Endodermal cell (in vitro differentiated cells): Measurements from ENCODE around the gene KCND3. TPM values are rescaled to one million over a fixed set of nuclear protein-coding genes. Genes with fewer than 3 reads are reported as not detected.

Experiments
- DNase-seq: peaks from one replicate; pipeline ENCODE4 v3.0.0-alpha.2; 2017
- H3K27ac ChIP-seq: 2 replicates; pipeline ENCODE4 v1.5.1; 2013; ENCODE audit warnings: mild to moderate bottlenecking, low read depth, low read length, moderate library complexity
- H3K27me3 ChIP-seq: 2 replicates; pipeline ENCODE4 v1.6.1; 2013; ENCODE audit warnings: mild to moderate bottlenecking, low read length, moderate library complexity; ENCODE audit not compliant: insufficient read depth, control insufficient read depth, poor library complexity, severe bottlenecking
- H3K36me3 ChIP-seq: 2 replicates; pipeline ENCODE4 v1.7.0; 2013; ENCODE audit warnings: mild to moderate bottlenecking, low read length, moderate library complexity; ENCODE audit not compliant: control insufficient read depth, insufficient read depth
- H3K4me1 ChIP-seq: one replicate; pipeline ENCODE4 v1.7.0; 2013; ENCODE audit warnings: low read length; ENCODE audit not compliant: control insufficient read depth, insufficient read depth
- H3K4me3 ChIP-seq: 2 replicates; pipeline ENCODE4 v1.5.1; 2013; ENCODE audit warnings: mild to moderate bottlenecking, low read length, moderate library complexity
- H3K9ac ChIP-seq: 2 replicates; pipeline ENCODE4 v1.6.1; 2013; ENCODE audit warnings: mild to moderate bottlenecking, low read length, moderate library complexity; ENCODE audit not compliant: poor library complexity, severe bottlenecking; ENCODE audit errors: extremely low read depth
- H3K9me3 ChIP-seq: 2 replicates; pipeline ENCODE4 v1.6.1; 2013; ENCODE audit warnings: mild to moderate bottlenecking, low read length, moderate library complexity; ENCODE audit not compliant: control insufficient read depth
- H3K27ac Mint-ChIP-seq: 2 replicates; pipeline ENCODE4 v1.8.0; 2020; ENCODE audit warnings: mixed read lengths
- H3K27me3 Mint-ChIP-seq: 2 replicates; pipeline ENCODE4 v1.8.0; 2021; ENCODE audit warnings: mild to moderate bottlenecking, mixed read lengths; ENCODE audit not compliant: insufficient read depth
- H3K36me3 Mint-ChIP-seq: 2 replicates; pipeline ENCODE4 v1.8.0; 2020; ENCODE audit warnings: low read depth, mixed read lengths
- H3K4me1 Mint-ChIP-seq: 2 replicates; pipeline ENCODE4 v1.8.0; 2020; ENCODE audit warnings: mixed read lengths
- H3K4me3 Mint-ChIP-seq: 2 replicates; pipeline ENCODE4 v1.8.0; 2020; ENCODE audit warnings: mild to moderate bottlenecking, moderate library complexity, mixed read lengths
- H3K9me3 Mint-ChIP-seq: 2 replicates; pipeline ENCODE4 v1.8.0; 2020; ENCODE audit warnings: mild to moderate bottlenecking, mixed read lengths
- CTCF ChIP-seq: fragments of 200-600 bp; sonication (generic); conservative IDR thresholded peaks from 2 replicates; pipeline ENCODE4 v1.5.0; 2021; ENCODE audit warnings: antibody characterized with exemption, mild to moderate bottlenecking
- WGBS, 2 experiments: methylation state at CpG; one replicate each; pipeline versions ENCODE4 v1.1.5 to v1.1.7; 2013; ENCODE audit warnings: missing lambda C conversion rate in 2 of 2, mixed read lengths in 1 of 2; ENCODE audit not compliant: insufficient coverage in 1 of 2, insufficient read length in 1 of 2; 5-methylcytosine and 5-hydroxymethylcytosine counted together
- total RNA-seq, 2 donors: library from RNA; stranded (reverse); fragmentation: NEBNext Ultra II Directional in 1 of 2; extraction: Animal tissue kit (Norgen Biotek cat#: 25700) in 1 of 2; gene quantifications; 2 replicates in 1 of 2; 3 replicates in 1 of 2; pipeline ENCODE4 v1.2.1, GENCODE V29; 2021

The KCND3 gene
- total RNA-seq, 2 donors from 2014 or later, result 0.13 TPM; not detected in 1

- peaks cover 6% of the 10 kb centered on the region for H3K9me3 Mint-ChIP-seq
- no peak overlapping the region for H3K4me3 Mint-ChIP-seq
- Histone ChIP-seq H3K27me3 (peaks cover 12% of the 10 kb centered on the region), H3K9ac (no peak overlapping the region), H3K4me3 (no peak overlapping the region), H3K4me1 (no peaks in the 10 kb centered on the region), H3K36me3 (no peaks in the 10 kb centered on the region), H3K9me3 (no peaks in the 10 kb centered on the region), H3K27ac (no peak overlapping the region)
- no peak for DNase-seq
- no peak overlapping the region for H3K27ac Mint-ChIP-seq
- no peaks in the 10 kb centered on the region for H3K4me1 Mint-ChIP-seq
- 84 to 95% methylated on average over 5 of the region's 6 CpGs for WGBS, 2 experiments
- TF ChIP-seq CTCF, result no peak
- H3K36me3 Mint-ChIP-seq, result no peaks in the 10 kb centered on the region
- peaks cover 7% of the 10 kb centered on the region for H3K27me3 Mint-ChIP-seq
These were observed 167.3 kb downstream of the KCND3 start for GRCh38 chr1:111822138-111822537.

GRCh38 chr1:111821121-111821745, 168.2 kb downstream of the KCND3 start:
- DNase-seq, result no peak
- no peak for TF ChIP-seq CTCF
- H3K27me3 Mint-ChIP-seq, result peaks cover 7% of the 10 kb centered on the region
- no peak overlapping the region for H3K27ac Mint-ChIP-seq
- H3K27ac ChIP-seq, result no peak overlapping the region
- no peaks in the 10 kb centered on the region for H3K4me1 Mint-ChIP-seq
- H3K9me3 ChIP-seq, result no peaks in the 10 kb centered on the region
- no peak overlapping the region for H3K4me3 Mint-ChIP-seq
- H3K27me3 ChIP-seq, result peaks cover 6% of the 10 kb centered on the region
- H3K4me1 ChIP-seq, result no peaks in the 10 kb centered on the region
- WGBS, 2 experiments, result 81 to 90% methylated on average over 5 to 7 of the region's 7 CpGs
- peaks cover 6% of the 10 kb centered on the region for H3K9me3 Mint-ChIP-seq
- H3K9ac ChIP-seq, result no peak overlapping the region
- no peak overlapping the region for H3K4me3 ChIP-seq
- no peaks in the 10 kb centered on the region for H3K36me3 ChIP-seq
- H3K36me3 Mint-ChIP-seq, result no peaks in the 10 kb centered on the region

GRCh38 chr1:111819566-111820263, 169.8 kb downstream of the KCND3 start:
- H3K4me3 ChIP-seq, result no peak overlapping the region
- WGBS, 2 experiments, result 89 to 95% methylated on average over 5 to 9 of the region's 9 CpGs
- no peaks in the 10 kb centered on the region for H3K36me3 ChIP-seq
- Mint-ChIP-seq H3K36me3 (no peaks in the 10 kb centered on the region), H3K27me3 (peaks cover 5% of the 10 kb centered on the region), H3K27ac (no peak overlapping the region), H3K4me3 (no peak overlapping the region), H3K9me3 (peaks cover 5% of the 10 kb centered on the region), H3K4me1 (no peaks in the 10 kb centered on the region)
- no peak for DNase-seq
- no peak for TF ChIP-seq CTCF
- H3K27ac ChIP-seq, result no peak overlapping the region
- H3K27me3 ChIP-seq, result peaks cover 6% of the 10 kb centered on the region
- H3K4me1 ChIP-seq, result no peaks in the 10 kb centered on the region
- no peak overlapping the region for H3K9ac ChIP-seq
- H3K9me3 ChIP-seq, result no peaks in the 10 kb centered on the region
